ENCODE data around the gene MGAT4D.

The MGAT4D gene

GRCh38 chr4:140497747-140498636, at the start of gene MGAT4D:
TSS of gene MGAT4D (minus strand) at chr4:140498293. CDS start at chr4:140498222, 71 bp downstream.
- ATAC-seq: no peak
- TF ChIP-seq ESRRG (CRISPR knock-in tag; IDR thresholded peaks at IDR 0.05): no peak
- TF ChIP-seq ZNF70 (CRISPR knock-in tag; IDR thresholded peaks at IDR 0.05): no peak
- TF ChIP-seq CSDC2 (CRISPR knock-in tag; IDR thresholded peaks at IDR 0.05): no peak
- TF ChIP-seq RARB (CRISPR knock-in tag; IDR thresholded peaks at IDR 0.05): no peak
- TF ChIP-seq OSR1 (CRISPR knock-in tag; IDR thresholded peaks at IDR 0.05): no peak
- no peak for TF ChIP-seq ARNTL (CRISPR knock-in tag; IDR thresholded peaks at IDR 0.05; ENCODE audit: borderline replicate concordance, low read depth)
- TF ChIP-seq BACH2 (CRISPR knock-in tag; IDR thresholded peaks at IDR 0.05; ENCODE audit: borderline replicate concordance): no peak
- no peak for TF ChIP-seq CREB5 (CRISPR knock-in tag; IDR thresholded peaks at IDR 0.05; ENCODE audit: low read depth)
- no peak for TF ChIP-seq CSRNP3 (CRISPR knock-in tag; IDR thresholded peaks at IDR 0.05)
- TF ChIP-seq ZNF8 (CRISPR knock-in tag; IDR thresholded peaks at IDR 0.05): no peak
- no peak for TF ChIP-seq PATZ1 (CRISPR knock-in tag; IDR thresholded peaks at IDR 0.05; ENCODE audit: borderline replicate concordance)

GRCh38 chr4:140533951-140534480, 35.9 kb upstream of the MGAT4D start:
- no peak for TF ChIP-seq CSDC2 (CRISPR knock-in tag; IDR thresholded peaks at IDR 0.05)
- TF ChIP-seq RARB (CRISPR knock-in tag; IDR thresholded peaks at IDR 0.05): no peak
- no peak for TF ChIP-seq SNAI2 (CRISPR knock-in tag; IDR thresholded peaks at IDR 0.05)
- TF ChIP-seq TOX (CRISPR knock-in tag; IDR thresholded peaks at IDR 0.05; ENCODE audit: borderline replicate concordance): no peak
- TF ChIP-seq ARNTL (CRISPR knock-in tag; IDR thresholded peaks at IDR 0.05; ENCODE audit: borderline replicate concordance, low read depth): no peak
- no peak for TF ChIP-seq ESRRG (CRISPR knock-in tag; IDR thresholded peaks at IDR 0.05)
- TF ChIP-seq BACH2 (CRISPR knock-in tag; IDR thresholded peaks at IDR 0.05; ENCODE audit: borderline replicate concordance): no peak
- no peak for TF ChIP-seq POU6F1 (CRISPR knock-in tag; IDR thresholded peaks at IDR 0.05; ENCODE audit: borderline replicate concordance, low read depth)
- no peak for TF ChIP-seq CSRNP3 (CRISPR knock-in tag; IDR thresholded peaks at IDR 0.05)
- no peak for TF ChIP-seq PPARA (CRISPR knock-in tag; IDR thresholded peaks at IDR 0.05; ENCODE audit: borderline replicate concordance)
- no peak for TF ChIP-seq OSR1 (CRISPR knock-in tag; IDR thresholded peaks at IDR 0.05)
- TF ChIP-seq ZNF565 (CRISPR knock-in tag; conservative IDR thresholded peaks at IDR 0.05; ENCODE audit: low read depth): no peak
- no peak for TF ChIP-seq ZFP3 (CRISPR knock-in tag; IDR thresholded peaks at IDR 0.05)
- TF ChIP-seq TCF4 (CRISPR knock-in tag; IDR thresholded peaks at IDR 0.05; ENCODE audit: borderline replicate concordance): no peak
- TF ChIP-seq CREB5 (CRISPR knock-in tag; IDR thresholded peaks at IDR 0.05; ENCODE audit: low read depth): no peak
- no peak for TF ChIP-seq ZNF8 (CRISPR knock-in tag; IDR thresholded peaks at IDR 0.05)
- TF ChIP-seq ZC3H10 (CRISPR knock-in tag; IDR thresholded peaks at IDR 0.05): no peak
- TF ChIP-seq ISL1 (CRISPR knock-in tag; IDR thresholded peaks at IDR 0.05): no peak
- no peak for TF ChIP-seq ZNF70 (CRISPR knock-in tag; IDR thresholded peaks at IDR 0.05)
- no peak; the same call in 2 of the 3 replicates for ATAC-seq
